NT2/D1 (cell line): ENCODE data around the gene TMEM154.

Experiments used
- DNase-seq: peaks from one replicate; pipeline ENCODE4 v3.0.0-alpha.2; 2011; ENCODE audit warnings: low read depth, low spot score
- H3K27me3 ChIP-seq: 2 replicates; pipeline ENCODE4 v1.6.0; 2011; ENCODE audit warnings: mild to moderate bottlenecking; ENCODE audit not compliant: insufficient read length, insufficient read depth
- H3K36me3 ChIP-seq: 2 replicates; pipeline ENCODE4 v1.6.1; 2011; ENCODE audit warnings: mild to moderate bottlenecking, low read length, mixed read lengths; ENCODE audit not compliant: insufficient read depth, insufficient read length
- H3K4me1 ChIP-seq: 2 replicates; pipeline ENCODE4 v1.5.1; 2011; ENCODE audit not compliant: insufficient read depth, insufficient read length
- H3K4me3 ChIP-seq: 2 replicates; pipeline ENCODE4 v1.5.1; 2011; ENCODE audit warnings: low read depth; ENCODE audit not compliant: insufficient read length
- H3K9ac ChIP-seq: 2 replicates; pipeline ENCODE4 v1.6.0; 2011; ENCODE audit warnings: low read depth; ENCODE audit not compliant: insufficient read length
- H3K9me3 ChIP-seq: 2 replicates; pipeline ENCODE4 v1.5.1; 2011; ENCODE audit warnings: mild to moderate bottlenecking, low read length; ENCODE audit not compliant: insufficient read depth
- SUZ12 ChIP-seq: IDR thresholded peaks from 2 replicates; pipeline ENCODE4 v1.6.1; 2011; ENCODE audit not compliant: insufficient read length, insufficient read depth; ENCODE audit errors: extremely low read depth
- YY1 ChIP-seq: IDR thresholded peaks from 2 replicates; pipeline ENCODE4 v1.6.1; 2011; ENCODE audit not compliant: insufficient read length, insufficient read depth
- ZNF274 ChIP-seq: IDR thresholded peaks from 2 replicates; pipeline ENCODE4 v1.6.1; 2011; ENCODE audit warnings: mild to moderate bottlenecking, low read depth, low read length

The TMEM154 gene

GRCh38 chr4:152573861-152574260 lies 105.9 kb downstream of the TMEM154 start:
- H3K27me3 ChIP-seq = no peaks in the 10 kb centered on the region
- no peaks in the 10 kb centered on the region for H3K36me3 ChIP-seq
- H3K4me1 ChIP-seq = no peaks in the 10 kb centered on the region
- TF ChIP-seq YY1 (no peak), ZNF274 (no peak), SUZ12 (no peak)
- H3K9ac ChIP-seq = no peak overlapping the region
- no peaks in the 10 kb centered on the region for H3K9me3 ChIP-seq
- H3K4me3 ChIP-seq = no peak overlapping the region
- no peak for DNase-seq

GRCh38 chr4:152572417-152573086 lies 107.2 kb downstream of the TMEM154 start:
- Histone ChIP-seq H3K4me1 (no peaks in the 10 kb centered on the region), H3K9me3 (no peaks in the 10 kb centered on the region), H3K4me3 (no peak overlapping the region), H3K36me3 (no peaks in the 10 kb centered on the region), H3K27me3 (no peaks in the 10 kb centered on the region), H3K9ac (no peak overlapping the region)
- DNase-seq = no peak
- TF ChIP-seq YY1 = no peak
- TF ChIP-seq SUZ12 = no peak
- no peak for TF ChIP-seq ZNF274

GRCh38 chr4:152571770-152572169 lies 108.0 kb downstream of the TMEM154 start:
- Histone ChIP-seq H3K9ac (no peak overlapping the region), H3K4me1 (no peaks in the 10 kb centered on the region), H3K4me3 (no peak overlapping the region), H3K27me3 (no peaks in the 10 kb centered on the region), H3K9me3 (no peaks in the 10 kb centered on the region), H3K36me3 (no peaks in the 10 kb centered on the region)
- TF ChIP-seq ZNF274 = no peak
- TF ChIP-seq YY1 = no peak
- no peak for TF ChIP-seq SUZ12
- DNase-seq = no peak

- Histone ChIP-seq H3K4me1 (no peaks in the 10 kb centered on the region), H3K4me3 (no peak overlapping the region), H3K36me3 (no peaks in the 10 kb centered on the region), H3K9me3 (no peaks in the 10 kb centered on the region), H3K27me3 (no peaks in the 10 kb centered on the region), H3K9ac (no peak overlapping the region)
- DNase-seq = no peak
- TF ChIP-seq YY1 (no peak), SUZ12 (no peak), ZNF274 (no peak)
Observed at GRCh38 chr4:152571296-152571695, 108.5 kb downstream of the TMEM154 start.
